NCI-H1417 treated with DMSO at 0.1 percent for 48 hours (cell line): Measurements from ENCODE around the gene MPHOSPH8.
"Not testable (repeated sequence)": the region's sequence is repeated elsewhere in the genome, so short reads cannot be mapped to it uniquely, and the experiment has no call there.

Experiments
- DNase-seq: peaks from one replicate; lab custom pipeline; 2025; lab: John Stamatoyannopoulos, UW

Gene MPHOSPH8

GRCh38 chr13:19685437-19685836 is 52.0 kb downstream of the MPHOSPH8 start:
- no peak for DNase-seq

GRCh38 chr13:19691447-19691846 is 58.0 kb downstream of the MPHOSPH8 start:
- not testable (repeated sequence) for DNase-seq

GRCh38 chr13:19695428-19695827 is 62.0 kb downstream of the MPHOSPH8 start:
- no peak for DNase-seq

GRCh38 chr13:19695829-19696228 is 62.4 kb downstream of the MPHOSPH8 start:
- no peak for DNase-seq

GRCh38 chr13:19700963-19701362 is 67.5 kb downstream of the MPHOSPH8 start:
- not testable (repeated sequence) for DNase-seq

- not testable (repeated sequence) for DNase-seq
Observed at GRCh38 chr13:19701619-19702018, 68.2 kb downstream of the MPHOSPH8 start.

GRCh38 chr13:19704256-19704655 is 70.8 kb downstream of the MPHOSPH8 start:
- DNase-seq, result not testable (repeated sequence)

- not testable (repeated sequence) for DNase-seq
Observed at GRCh38 chr13:19709039-19709438, 75.6 kb downstream of the MPHOSPH8 start.

GRCh38 chr13:19709782-19710181 is 76.3 kb downstream of the MPHOSPH8 start:
- DNase-seq, result not testable (repeated sequence)

- DNase-seq, result no peak
Observed at GRCh38 chr13:19713186-19713965, 79.9 kb downstream of the MPHOSPH8 start.

- no peak for DNase-seq
Observed at GRCh38 chr13:19720039-19720438, 86.6 kb downstream of the MPHOSPH8 start.
